ENCODE results near the gene SPHK2. TPM values are rescaled to one million over a fixed set of nuclear protein-coding genes. Genes with fewer than 3 reads are reported as not detected.

SPHK2 gene
- polyA plus RNA-seq, 2 of the 4 experiments (the other 2 are of a cell fraction), result 6.1 to 18.3 TPM

- TF ChIP-seq MAX (IDR thresholded peaks at IDR 0.05), result peak; percentile 100
- peak; percentile 90 for TF ChIP-seq USF2 (IDR thresholded peaks at IDR 0.05)
- TF ChIP-seq GATA3 (IDR thresholded peaks at IDR 0.05; ENCODE audit: borderline replicate concordance), result peak; percentile 50; the same call in 1 of the 2 replicates
- 0 out of 2 replicates have a peak, but pooled peaks have one; percentile 3 for TF ChIP-seq NFE2L2 (conservative IDR thresholded peaks at IDR 0.05; ENCODE audit: low read length)
Observed at GRCh38 chr19:48637449-48637947, 18.2 kb downstream of the SPHK2 start (continued).

DNA sequence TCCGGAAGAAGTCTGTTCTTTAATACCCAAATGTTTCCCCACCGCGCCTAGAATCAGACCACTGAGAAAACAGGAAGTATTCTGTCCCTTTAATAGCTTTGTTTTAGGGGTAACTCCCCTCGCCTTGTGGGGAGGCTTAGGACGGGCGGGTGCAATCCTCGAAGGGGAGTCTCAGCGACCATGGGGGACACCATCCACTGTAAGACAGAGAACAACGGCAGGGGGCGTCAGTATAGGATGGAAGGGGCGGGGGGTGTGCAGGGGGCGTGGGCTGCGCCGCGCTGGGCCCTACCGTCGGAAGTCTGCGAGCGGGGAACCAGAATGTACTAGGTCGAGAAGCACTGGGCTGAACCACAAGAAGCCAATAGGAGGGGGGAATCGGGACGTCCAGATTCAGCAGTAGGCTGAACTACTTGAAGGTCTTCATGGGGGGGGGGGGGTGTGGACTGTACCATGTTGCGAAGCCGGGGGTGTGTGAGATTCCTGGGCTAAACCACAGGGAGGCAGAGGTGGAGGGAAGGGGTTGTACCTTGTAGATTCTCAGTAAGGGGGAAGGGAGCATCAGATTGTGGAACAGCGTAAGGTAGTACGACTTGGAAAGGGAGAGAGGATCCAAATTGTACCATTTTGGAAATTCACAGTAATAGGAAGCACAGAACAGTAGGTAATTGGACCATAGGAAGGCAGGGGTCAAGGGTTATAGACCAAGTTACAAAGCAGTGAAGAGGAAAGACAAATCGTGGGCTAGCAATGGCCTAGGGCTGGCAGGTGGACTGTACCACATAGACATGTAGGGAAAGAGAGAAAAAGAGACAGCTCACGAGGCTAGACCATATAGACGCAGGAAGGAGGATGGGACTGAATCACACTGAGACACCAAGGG, 18.9 kb downstream of the SPHK2 start:
- no peak; the same call in 1 of the 2 replicates for TF ChIP-seq POLR2A (IDR thresholded peaks at IDR 0.05; ENCODE audit: low read length)
- TF ChIP-seq JUN (IDR thresholded peaks at IDR 0.05), result peak; percentile 41 to 50; a peak in 2 of 5 replicates
- peak; percentile 27; the same call in 1 of the 2 replicates for TF ChIP-seq PHF8 (IDR thresholded peaks at IDR 0.05; ENCODE audit: borderline replicate concordance, low read depth)
- peak; percentile 90 for TF ChIP-seq BHLHE40 (IDR thresholded peaks at IDR 0.05; ENCODE audit: low read depth, low read length)
- no peak for TF ChIP-seq CBX2 (IDR thresholded peaks at IDR 0.05; ENCODE audit: borderline replicate concordance, low read depth)
- no peak for TF ChIP-seq HMGXB4 (CRISPR knock-in tag; IDR thresholded peaks at IDR 0.05; ENCODE audit: borderline replicate concordance)
- TF ChIP-seq FOSB (CRISPR knock-in tag; IDR thresholded peaks at IDR 0.05), result no peak
- no peak for TF ChIP-seq KDM1A (IDR thresholded peaks at IDR 0.05; ENCODE audit: low read depth)
- peak; percentile 69 for TF ChIP-seq GATA3 (IDR thresholded peaks at IDR 0.05; ENCODE audit: borderline replicate concordance)
- TF ChIP-seq, protein P1, sequence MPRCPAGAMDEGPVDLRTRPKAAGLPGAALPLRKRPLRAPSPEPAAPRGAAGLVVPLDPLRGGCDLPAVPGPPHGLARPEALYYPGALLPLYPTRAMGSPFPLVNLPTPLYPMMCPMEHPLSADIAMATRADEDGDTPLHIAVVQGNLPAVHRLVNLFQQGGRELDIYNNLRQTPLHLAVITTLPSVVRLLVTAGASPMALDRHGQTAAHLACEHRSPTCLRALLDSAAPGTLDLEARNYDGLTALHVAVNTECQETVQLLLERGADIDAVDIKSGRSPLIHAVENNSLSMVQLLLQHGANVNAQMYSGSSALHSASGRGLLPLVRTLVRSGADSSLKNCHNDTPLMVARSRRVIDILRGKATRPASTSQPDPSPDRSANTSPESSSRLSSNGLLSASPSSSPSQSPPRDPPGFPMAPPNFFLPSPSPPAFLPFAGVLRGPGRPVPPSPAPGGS (IDR thresholded peaks at IDR 0.05), result peak; percentile 52; the same call in 1 of the 3 replicates
- TF ChIP-seq MAX (IDR thresholded peaks at IDR 0.05), result no peak
- TF ChIP-seq SMC3 (IDR thresholded peaks at IDR 0.05), result 0 out of 3 replicates have a peak, but pooled peaks have one; percentile 14
- 0 out of 2 replicates have a peak, but pooled peaks have one; percentile 21 for TF ChIP-seq MAZ (IDR thresholded peaks at IDR 0.05; ENCODE audit: borderline replicate concordance, low read depth, low read length)
- TF ChIP-seq HOXB5 (CRISPR knock-in tag; IDR thresholded peaks at IDR 0.05), result no peak
- no peak for TF ChIP-seq MAFK (IDR thresholded peaks at IDR 0.05; ENCODE audit: partially characterized antibody)
- H3K4me1 ChIP-seq, result peaks cover 37% of the 10 kb centered on the region
- ATAC-seq, result peak; percentile 11 to 45; a peak in 5 of 6 replicates
- FAIRE-seq, result no peak
- no peaks in the 10 kb centered on the region for H3K9me3 ChIP-seq
- H3K4me3 ChIP-seq, result peak overlapping the region; percentile 71
- peak; percentile 87 to 98 for DNase-seq (ENCODE audit: low read depth in 1 of 2, low spot score in 1 of 2)
- ChIA-PET POLR2A (interaction anchor here (0.6 to 1.4 kb wide), 4 partner anchors 10 to 607 kb away, joined by 3 to 5 read pairs (median 4); partner anchors contain the start of genes RPL18 and SPHK2), CTCF (interaction anchor here (1.2 to 1.7 kb wide), 2 partner anchors 21 to 36 kb away, joined by 3 to 4 read pairs; no protein-coding TSS in a partner anchor)
- H3K4me2 ChIP-seq, result peak overlapping the region; percentile 100
- 18% methylated on average over 21 of the region's 29 CpGs for WGBS (ENCODE audit: missing lambda C conversion rate)
- H3K27ac ChIP-seq, result peak overlapping the region; percentile 89 to 92

Measured in A549 (cell line).